WTC11 (cell line): ENCODE results near the gene LRMDA. TPM values are rescaled to one million over a fixed set of nuclear protein-coding genes. Genes with fewer than 3 reads are reported as not detected.

ENCODE experiments used
- ATAC-seq: fragments of 200-7000 bp; cut with Tn5 transposase; 2 replicates; pipeline ENCODE4 v1.10.0; 2021; ENCODE audit warnings: mild to moderate bottlenecking, moderate library complexity
- CTCF ChIA-PET: fragments of 300-600 bp; sonication (Branson Sonifier 250); formaldehyde crosslinking; loops from one replicate; lab custom pipeline; 2021; ENCODE audit warnings: antibody characterized with exemption; lab: Charles Lee
- POLR2A ChIA-PET: fragments of 350-600 bp; sonication (Branson Sonifier 250); formaldehyde crosslinking; loops from one replicate; lab custom pipeline; 2021; ENCODE audit warnings: antibody characterized with exemption; lab: Charles Lee
- DNase-seq: peaks from one replicate; pipeline ENCODE4 v3.0.0; 2021; ENCODE audit warnings: low spot score
- H3K27ac Mint-ChIP-seq: 2 replicates; pipeline ENCODE4 v1.8.0; 2021; ENCODE audit warnings: mixed read lengths
- H3K27me3 Mint-ChIP-seq: 2 replicates; pipeline ENCODE4 v1.8.0; 2021; ENCODE audit warnings: low read depth, mild to moderate bottlenecking, moderate library complexity, mixed read lengths
- H3K36me3 Mint-ChIP-seq: 2 replicates; pipeline ENCODE4 v1.8.0; 2021; ENCODE audit warnings: mixed read lengths
- H3K4me1 Mint-ChIP-seq: 2 replicates; pipeline ENCODE4 v1.8.0; 2022; ENCODE audit warnings: mixed read lengths
- H3K4me3 Mint-ChIP-seq: 2 replicates; pipeline ENCODE4 v1.8.0; 2021; ENCODE audit warnings: mild to moderate bottlenecking, moderate library complexity, mixed read lengths
- H3K9me3 Mint-ChIP-seq: 2 replicates; pipeline ENCODE4 v1.8.0; 2021; ENCODE audit warnings: mixed read lengths
- AR ChIP-seq: fragments of 250-450 bp; sonication (Bioruptor Pico); IDR thresholded peaks from 2 replicates; pipeline ENCODE4 v1.9.0; 2021; ENCODE audit warnings: mild to moderate bottlenecking
- CBFB ChIP-seq: sonication (generic); formaldehyde crosslinking; IDR thresholded peaks from 2 replicates; pipeline ENCODE4 v1.8.1; 2022; ENCODE audit warnings: mild to moderate bottlenecking, low read depth, missing genetic modification reagents
- CREM ChIP-seq: sonication (generic); formaldehyde crosslinking; IDR thresholded peaks from 2 replicates; pipeline ENCODE4 v1.8.1; 2022; ENCODE audit warnings: mild to moderate bottlenecking, missing genetic modification reagents, moderate library complexity
- E2F1 ChIP-seq: sonication (generic); formaldehyde crosslinking; IDR thresholded peaks from 2 replicates; pipeline ENCODE4 v1.8.0; 2022; ENCODE audit warnings: mild to moderate bottlenecking, missing genetic modification reagents
- ELF4 ChIP-seq: sonication (generic); formaldehyde crosslinking; IDR thresholded peaks from 2 replicates; pipeline ENCODE4 v1.8.1; 2022; ENCODE audit warnings: low read depth, mild to moderate bottlenecking, moderate library complexity, missing genetic modification reagents
- FOXK1 ChIP-seq: sonication (generic); formaldehyde crosslinking; IDR thresholded peaks from 2 replicates; pipeline ENCODE4 v1.8.0; 2022; ENCODE audit warnings: mild to moderate bottlenecking, moderate library complexity, missing genetic modification reagents
- FOXP1 ChIP-seq: sonication (generic); formaldehyde crosslinking; IDR thresholded peaks from 2 replicates; pipeline ENCODE4 v1.8.0; 2022; ENCODE audit warnings: missing genetic modification reagents, mild to moderate bottlenecking, moderate library complexity, borderline replicate concordance
- GRHL2 ChIP-seq: fragments of 250-450 bp; sonication (Bioruptor Pico); IDR thresholded peaks from 2 replicates; pipeline ENCODE4 v1.8.0; 2022; ENCODE audit warnings: mild to moderate bottlenecking, moderate library complexity; ENCODE audit not compliant: insufficient replicate concordance, severe bottlenecking
- IRF1 ChIP-seq: sonication (generic); formaldehyde crosslinking; IDR thresholded peaks from 2 replicates; pipeline ENCODE4 v1.8.0; 2023; ENCODE audit warnings: missing genetic modification reagents
- NFE2L1 ChIP-seq: sonication (generic); formaldehyde crosslinking; IDR thresholded peaks from 2 replicates; pipeline ENCODE4 v1.8.1; 2023; ENCODE audit warnings: missing genetic modification reagents
- NR1H2 ChIP-seq: sonication (generic); formaldehyde crosslinking; IDR thresholded peaks from 2 replicates; pipeline ENCODE4 v1.9.0; 2021; ENCODE audit warnings: mild to moderate bottlenecking, moderate library complexity, missing genetic modification reagents
- ZNF423 ChIP-seq: fragments of 250-450 bp; sonication (Bioruptor Pico); IDR thresholded peaks from 2 replicates; pipeline ENCODE4 v2.1.2; 2022; ENCODE audit warnings: mild to moderate bottlenecking, moderate library complexity
- total RNA-seq: library from RNA; stranded (reverse); gene quantifications from 3 replicates; pipeline ENCODE4 v1.2.3, GENCODE V29; 2021
- TF ChIP-seq, protein P1 (sequence below): fragments of 250-450 bp; sonication (Bioruptor Pico); IDR thresholded peaks from 2 replicates; pipeline ENCODE4 v1.9.0; 2021; ENCODE audit warnings: mild to moderate bottlenecking, borderline replicate concordance
- TF ChIP-seq, protein P2 (sequence below): sonication (generic); formaldehyde crosslinking; IDR thresholded peaks from 2 replicates; pipeline ENCODE4 v1.8.1; 2023; ENCODE audit warnings: mild to moderate bottlenecking, missing genetic modification reagents
- TF ChIP-seq, protein P3 (sequence below): fragments of 250-450 bp; sonication (Bioruptor Pico); IDR thresholded peaks from 2 replicates; pipeline ENCODE4 v2.1.2; 2022; ENCODE audit warnings: mild to moderate bottlenecking, moderate library complexity
- TF ChIP-seq, protein P4 (sequence below): sonication (generic); formaldehyde crosslinking; IDR thresholded peaks from 2 replicates; pipeline ENCODE4 v1.8.1; 2023; ENCODE audit warnings: mild to moderate bottlenecking, missing genetic modification reagents, moderate library complexity
- TF ChIP-seq, protein P5 (sequence below): sonication (generic); formaldehyde crosslinking; conservative IDR thresholded peaks from 2 replicates; pipeline ENCODE4 v1.8.1; 2022; ENCODE audit warnings: mild to moderate bottlenecking, missing genetic modification reagents

LRMDA gene
- total RNA-seq, 1 experiment from 2014 or later, result 0.92 TPM

GRCh38 chr10:75541411-75541810, 110.0 kb downstream of the LRMDA start (continued):
- TF ChIP-seq, protein P1, sequence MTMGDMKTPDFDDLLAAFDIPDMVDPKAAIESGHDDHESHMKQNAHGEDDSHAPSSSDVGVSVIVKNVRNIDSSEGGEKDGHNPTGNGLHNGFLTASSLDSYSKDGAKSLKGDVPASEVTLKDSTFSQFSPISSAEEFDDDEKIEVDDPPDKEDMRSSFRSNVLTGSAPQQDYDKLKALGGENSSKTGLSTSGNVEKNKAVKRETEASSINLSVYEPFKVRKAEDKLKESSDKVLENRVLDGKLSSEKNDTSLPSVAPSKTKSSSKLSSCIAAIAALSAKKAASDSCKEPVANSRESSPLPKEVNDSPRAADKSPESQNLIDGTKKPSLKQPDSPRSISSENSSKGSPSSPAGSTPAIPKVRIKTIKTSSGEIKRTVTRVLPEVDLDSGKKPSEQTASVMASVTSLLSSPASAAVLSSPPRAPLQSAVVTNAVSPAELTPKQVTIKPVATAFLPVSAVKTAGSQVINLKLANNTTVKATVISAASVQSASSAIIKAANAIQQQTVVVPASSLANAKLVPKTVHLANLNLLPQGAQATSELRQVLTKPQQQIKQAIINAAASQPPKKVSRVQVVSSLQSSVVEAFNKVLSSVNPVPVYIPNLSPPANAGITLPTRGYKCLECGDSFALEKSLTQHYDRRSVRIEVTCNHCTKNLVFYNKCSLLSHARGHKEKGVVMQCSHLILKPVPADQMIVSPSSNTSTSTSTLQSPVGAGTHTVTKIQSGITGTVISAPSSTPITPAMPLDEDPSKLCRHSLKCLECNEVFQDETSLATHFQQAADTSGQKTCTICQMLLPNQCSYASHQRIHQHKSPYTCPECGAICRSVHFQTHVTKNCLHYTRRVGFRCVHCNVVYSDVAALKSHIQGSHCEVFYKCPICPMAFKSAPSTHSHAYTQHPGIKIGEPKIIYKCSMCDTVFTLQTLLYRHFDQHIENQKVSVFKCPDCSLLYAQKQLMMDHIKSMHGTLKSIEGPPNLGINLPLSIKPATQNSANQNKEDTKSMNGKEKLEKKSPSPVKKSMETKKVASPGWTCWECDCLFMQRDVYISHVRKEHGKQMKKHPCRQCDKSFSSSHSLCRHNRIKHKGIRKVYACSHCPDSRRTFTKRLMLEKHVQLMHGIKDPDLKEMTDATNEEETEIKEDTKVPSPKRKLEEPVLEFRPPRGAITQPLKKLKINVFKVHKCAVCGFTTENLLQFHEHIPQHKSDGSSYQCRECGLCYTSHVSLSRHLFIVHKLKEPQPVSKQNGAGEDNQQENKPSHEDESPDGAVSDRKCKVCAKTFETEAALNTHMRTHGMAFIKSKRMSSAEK (CRISPR knock-in tag), result no peak
- no peak for TF ChIP-seq NR1H2 (CRISPR knock-in tag)
- no peak for TF ChIP-seq IRF1 (CRISPR knock-in tag)
- TF ChIP-seq, protein P2, sequence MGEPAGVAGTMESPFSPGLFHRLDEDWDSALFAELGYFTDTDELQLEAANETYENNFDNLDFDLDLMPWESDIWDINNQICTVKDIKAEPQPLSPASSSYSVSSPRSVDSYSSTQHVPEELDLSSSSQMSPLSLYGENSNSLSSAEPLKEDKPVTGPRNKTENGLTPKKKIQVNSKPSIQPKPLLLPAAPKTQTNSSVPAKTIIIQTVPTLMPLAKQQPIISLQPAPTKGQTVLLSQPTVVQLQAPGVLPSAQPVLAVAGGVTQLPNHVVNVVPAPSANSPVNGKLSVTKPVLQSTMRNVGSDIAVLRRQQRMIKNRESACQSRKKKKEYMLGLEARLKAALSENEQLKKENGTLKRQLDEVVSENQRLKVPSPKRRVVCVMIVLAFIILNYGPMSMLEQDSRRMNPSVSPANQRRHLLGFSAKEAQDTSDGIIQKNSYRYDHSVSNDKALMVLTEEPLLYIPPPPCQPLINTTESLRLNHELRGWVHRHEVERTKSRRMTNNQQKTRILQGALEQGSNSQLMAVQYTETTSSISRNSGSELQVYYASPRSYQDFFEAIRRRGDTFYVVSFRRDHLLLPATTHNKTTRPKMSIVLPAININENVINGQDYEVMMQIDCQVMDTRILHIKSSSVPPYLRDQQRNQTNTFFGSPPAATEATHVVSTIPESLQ (CRISPR knock-in tag), result no peak
- no peak for TF ChIP-seq ELF4 (CRISPR knock-in tag)
- TF ChIP-seq, protein P3, sequence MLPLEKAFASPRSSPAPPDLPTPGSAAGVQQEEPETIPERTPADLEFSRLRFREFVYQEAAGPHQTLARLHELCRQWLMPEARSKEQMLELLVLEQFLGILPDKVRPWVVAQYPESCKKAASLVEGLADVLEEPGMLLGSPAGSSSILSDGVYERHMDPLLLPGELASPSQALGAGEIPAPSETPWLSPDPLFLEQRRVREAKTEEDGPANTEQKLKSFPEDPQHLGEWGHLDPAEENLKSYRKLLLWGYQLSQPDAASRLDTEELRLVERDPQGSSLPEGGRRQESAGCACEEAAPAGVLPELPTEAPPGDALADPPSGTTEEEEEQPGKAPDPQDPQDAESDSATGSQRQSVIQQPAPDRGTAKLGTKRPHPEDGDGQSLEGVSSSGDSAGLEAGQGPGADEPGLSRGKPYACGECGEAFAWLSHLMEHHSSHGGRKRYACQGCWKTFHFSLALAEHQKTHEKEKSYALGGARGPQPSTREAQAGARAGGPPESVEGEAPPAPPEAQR (CRISPR knock-in tag), result no peak
- TF ChIP-seq E2F1, result no peak

GRCh38 chr10:75542084-75542483, 110.7 kb downstream of the LRMDA start:
- no peaks in the 10 kb centered on the region for H3K36me3 Mint-ChIP-seq
- H3K27me3 Mint-ChIP-seq, result peaks cover 13% of the 10 kb centered on the region
- ChIA-PET POLR2A (interaction anchor here (0.6 kb wide), 1 partner anchor 89 kb away, joined by 3 read pairs; no protein-coding TSS in a partner anchor), CTCF (interaction anchor here (0.6 to 2.1 kb wide), 2 partner anchors 52 to 125 kb away, joined by 3 to 7 read pairs; no protein-coding TSS in a partner anchor)
- TF ChIP-seq NFE2L1 (CRISPR knock-in tag) (no peak), ZNF423 (CRISPR knock-in tag) (no peak), FOXK1 (CRISPR knock-in tag) (no peak)
- TF ChIP-seq, protein P4, sequence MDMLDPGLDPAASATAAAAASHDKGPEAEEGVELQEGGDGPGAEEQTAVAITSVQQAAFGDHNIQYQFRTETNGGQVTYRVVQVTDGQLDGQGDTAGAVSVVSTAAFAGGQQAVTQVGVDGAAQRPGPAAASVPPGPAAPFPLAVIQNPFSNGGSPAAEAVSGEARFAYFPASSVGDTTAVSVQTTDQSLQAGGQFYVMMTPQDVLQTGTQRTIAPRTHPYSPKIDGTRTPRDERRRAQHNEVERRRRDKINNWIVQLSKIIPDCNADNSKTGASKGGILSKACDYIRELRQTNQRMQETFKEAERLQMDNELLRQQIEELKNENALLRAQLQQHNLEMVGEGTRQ (CRISPR knock-in tag), result 0 out of 2 replicates have a peak, but pooled peaks have one; percentile 16
- H3K4me1 Mint-ChIP-seq, result peaks cover 62% of the 10 kb centered on the region
- no peak for ATAC-seq
- H3K27ac Mint-ChIP-seq, result no peak overlapping the region
- H3K9me3 Mint-ChIP-seq, result no peaks in the 10 kb centered on the region
- no peak for DNase-seq
- no peak overlapping the region for H3K4me3 Mint-ChIP-seq

GRCh38 chr10:75542906-75543305, 111.5 kb downstream of the LRMDA start:
- peaks cover 54% of the 10 kb centered on the region for H3K4me1 Mint-ChIP-seq
- H3K27me3 Mint-ChIP-seq, result peaks cover 8% of the 10 kb centered on the region
- ATAC-seq (peak; percentile 37; the same call in 1 of the 2 replicates), DNase-seq (no peak)
- no peak overlapping the region for H3K27ac Mint-ChIP-seq
- no peak overlapping the region for H3K4me3 Mint-ChIP-seq
- no peaks in the 10 kb centered on the region for H3K36me3 Mint-ChIP-seq
- no peaks in the 10 kb centered on the region for H3K9me3 Mint-ChIP-seq
- CTCF ChIA-PET, result interaction anchor here (2.1 kb wide), 1 partner anchor 51 kb away, joined by 7 read pairs; no protein-coding TSS in a partner anchor
- POLR2A ChIA-PET, result no interaction called here
- TF ChIP-seq GRHL2 (CRISPR knock-in tag), result no peak
- no peak for TF ChIP-seq FOXP1
- no peak for TF ChIP-seq CBFB (CRISPR knock-in tag)
- TF ChIP-seq AR (CRISPR knock-in tag), result no peak
- TF ChIP-seq, protein P5, sequence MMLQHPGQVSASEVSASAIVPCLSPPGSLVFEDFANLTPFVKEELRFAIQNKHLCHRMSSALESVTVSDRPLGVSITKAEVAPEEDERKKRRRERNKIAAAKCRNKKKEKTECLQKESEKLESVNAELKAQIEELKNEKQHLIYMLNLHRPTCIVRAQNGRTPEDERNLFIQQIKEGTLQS (CRISPR knock-in tag), result no peak
- no peak for TF ChIP-seq CREM
